Common myeloid progenitor, CD34-positive (primary cell): Measurements from ENCODE around the gene HMGCL.
"Not testable (repeated sequence)": the region's sequence is repeated elsewhere in the genome, so short reads cannot be mapped to it uniquely, and the experiment has no call there.

Experiments
- CTCF ChIA-PET: fragments of 350-600 bp; sonication (Branson Sonifier 250); formaldehyde crosslinking; loops from one replicate; lab custom pipeline; 2021; ENCODE audit warnings: antibody characterized with exemption; lab: Charles Lee
- POLR2A ChIA-PET: fragments of 350-600 bp; sonication (Branson Sonifier 250); formaldehyde crosslinking; loops from one replicate; lab custom pipeline; 2021; ENCODE audit warnings: antibody characterized with exemption; lab: Charles Lee
- DNase-seq, 3 donors: peaks; one replicate each; pipeline versions ENCODE4 v3.0.0 to v3.0.0-alpha.2; 2013
- H3K27ac ChIP-seq, 2 experiments: 1 replicate in 1 of 2; 2 replicates in 1 of 2; pipeline ENCODE4 v1.7.0; 2013; ENCODE audit warnings: inconsistent platforms in 2 of 2, low read length in 2 of 2, mild to moderate bottlenecking in 2 of 2, low read depth in 1 of 2, moderate library complexity in 1 of 2; ENCODE audit not compliant: severe bottlenecking in 2 of 2, insufficient read depth in 1 of 2, poor library complexity in 1 of 2
- H3K27me3 ChIP-seq, 5 experiments: replicated peaks in 2 of 5; 1 replicate in 3 of 5; 2 replicates in 2 of 5; pipeline versions ENCODE4 v1.6.1 to v1.7.0; 2013; ENCODE audit warnings: low read length in 4 of 5, mild to moderate bottlenecking in 2 of 5, moderate library complexity in 2 of 5, inconsistent platforms in 1 of 5; ENCODE audit not compliant: insufficient read depth in 5 of 5, control insufficient read depth in 4 of 5
- H3K36me3 ChIP-seq, 4 experiments: 1 replicate in 2 of 4; 2 replicates in 2 of 4; pipeline versions ENCODE4 v1.6.1 to v1.7.0; 2013; ENCODE audit warnings: low read length in 3 of 4, control low read depth in 1 of 4, mild to moderate bottlenecking in 1 of 4; ENCODE audit not compliant: control insufficient read depth in 4 of 4, insufficient read depth in 4 of 4
- H3K4me1 ChIP-seq, 4 experiments: 1 replicate in 3 of 4; 2 replicates in 1 of 4; pipeline versions ENCODE4 v1.6.1 to v1.7.1; 2013; ENCODE audit warnings: low read length in 3 of 4, mild to moderate bottlenecking in 3 of 4, control low read depth in 1 of 4, inconsistent platforms in 1 of 4, moderate library complexity in 1 of 4; ENCODE audit not compliant: control insufficient read depth in 4 of 4, insufficient read depth in 4 of 4; ENCODE audit errors: control extremely low read depth in 1 of 4
- H3K4me3 ChIP-seq, 7 experiments: 1 replicate in 4 of 7; 2 replicates in 3 of 7; pipeline versions ENCODE4 v1.5.1 to v1.7.0; 2013; ENCODE audit warnings: mild to moderate bottlenecking in 7 of 7, low read length in 6 of 7, moderate library complexity in 6 of 7, inconsistent platforms in 2 of 7, low read depth in 2 of 7, control low read depth in 1 of 7; ENCODE audit not compliant: insufficient read depth in 4 of 7, control insufficient read depth in 1 of 7; ENCODE audit errors: extremely low read depth in 1 of 7
- H3K9me3 ChIP-seq, 5 experiments: 1 replicate in 4 of 5; 2 replicates in 1 of 5; pipeline versions ENCODE4 v1.6.1 to v1.7.1; 2013; ENCODE audit warnings: low read length in 4 of 5, mild to moderate bottlenecking in 2 of 5, inconsistent platforms in 1 of 5, low read depth in 1 of 5, moderate library complexity in 1 of 5; ENCODE audit not compliant: control insufficient read depth in 4 of 5, insufficient read depth in 2 of 5; ENCODE audit errors: control extremely low read depth in 1 of 5
- WGBS: methylation state at CpG from one replicate; pipeline ENCODE4 v1.1.5; 2013; ENCODE audit not compliant: insufficient coverage; 5-methylcytosine and 5-hydroxymethylcytosine counted together

HMGCL gene

DNA sequence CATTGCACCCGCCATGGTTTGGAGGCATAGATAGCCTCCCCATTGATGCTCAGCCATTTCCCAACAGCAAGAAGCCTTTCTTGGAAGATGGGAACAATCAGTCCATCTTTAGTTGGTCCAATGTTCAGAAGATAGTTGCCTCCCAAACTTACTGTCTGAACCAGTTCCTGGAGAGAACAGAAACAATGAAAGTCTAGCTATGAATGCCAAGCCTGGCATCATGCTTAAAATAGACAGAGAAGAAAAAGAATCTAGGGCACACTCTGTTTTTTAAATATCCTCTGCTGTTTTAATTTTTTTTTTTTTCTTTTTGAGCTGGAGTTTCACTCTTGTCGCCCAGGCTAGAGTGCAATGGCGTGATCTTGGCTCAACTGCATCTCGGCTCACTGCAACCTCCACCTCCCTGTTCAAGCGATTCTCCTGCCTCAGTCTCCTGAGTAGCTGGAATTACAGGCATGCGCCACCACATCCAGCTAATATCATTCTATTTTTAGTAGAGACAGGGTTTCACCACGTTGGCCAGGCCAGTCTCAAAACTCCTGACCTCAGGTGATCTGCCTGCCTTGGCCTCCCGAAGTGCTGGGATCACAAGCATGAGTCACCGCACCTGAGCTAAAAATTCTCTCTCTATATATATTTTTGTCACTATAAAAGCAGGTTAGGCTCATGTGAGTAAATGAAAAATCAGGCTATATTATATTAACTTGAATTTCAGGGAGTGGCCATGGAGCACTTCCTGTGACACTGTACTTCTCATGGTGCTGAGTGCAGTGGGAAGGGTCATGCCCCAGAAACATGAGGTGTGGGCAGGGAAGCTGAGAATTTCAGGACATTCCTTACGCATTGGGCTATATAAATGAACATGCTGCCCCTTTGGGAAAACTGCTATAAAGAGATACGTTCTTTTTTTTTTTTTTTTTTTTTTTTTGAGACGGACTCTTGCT is 23.7 kb upstream of the HMGCL start:
- DNase-seq: no peak
- ChIA-PET CTCF (interaction anchor here (0.6 to 2.1 kb wide), 5 partner anchors 9 to 551 kb away, joined by 3 to 5 read pairs (median 4); no protein-coding TSS in a partner anchor), POLR2A (no interaction called here)
- 100% methylated on average over 2 of the region's 12 CpGs for WGBS
- Histone ChIP-seq H3K4me3 (no peak overlapping the region), H3K27ac (no peak overlapping the region), H3K27me3 (no peaks in the 10 kb centered on the region), H3K36me3 (peaks cover 9 to 35% (median 19%) of the 10 kb centered on the region in 4 experiments), H3K4me1 (no peaks in the 10 kb centered on the region), H3K9me3 (peaks cover 0 to 10% (median 5%) of the 10 kb centered on the region in 5 experiments)

DNA sequence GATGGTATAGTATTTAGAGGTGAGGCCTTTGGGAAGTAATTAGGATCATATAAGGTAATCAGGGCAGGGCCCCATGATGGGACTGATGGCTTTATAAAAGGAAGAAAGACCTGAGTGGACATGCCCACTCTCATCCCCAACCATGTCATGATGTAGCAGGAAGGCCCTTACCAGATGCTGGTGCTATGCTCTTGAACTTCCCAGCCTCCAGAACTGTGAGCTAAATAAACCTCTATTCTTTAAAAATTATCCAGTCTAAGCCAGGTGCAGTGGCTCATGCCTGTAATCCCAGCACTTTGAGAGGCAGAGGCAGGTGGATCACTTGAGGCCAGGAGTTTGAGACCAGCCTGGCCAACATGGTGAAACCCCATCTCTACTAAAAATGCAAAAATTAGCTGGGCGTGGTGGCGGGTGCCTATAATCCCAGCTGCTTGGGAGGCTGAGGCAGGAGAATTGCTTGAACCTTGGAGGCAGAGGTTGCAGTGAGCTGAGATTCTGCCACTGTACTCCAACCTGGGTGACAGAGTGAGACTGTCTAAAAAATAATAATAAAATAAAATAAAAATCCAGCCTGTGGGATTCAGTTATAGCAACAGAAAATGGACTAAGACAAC is 22.4 kb upstream of the HMGCL start:
- CTCF ChIA-PET: interaction anchor here (1.4 kb wide), 1 partner anchor 37 kb away, joined by 7 read pairs; no protein-coding TSS in a partner anchor
- H3K4me1 ChIP-seq, H3K27ac ChIP-seq, H3K27me3 ChIP-seq, H3K4me3 ChIP-seq, DNase-seq, POLR2A ChIA-PET: not testable (repeated sequence)
- WGBS: no CpG with 5 or more reads among the region's 2 CpGs
- H3K9me3 ChIP-seq: peaks cover 0 to 10% (median 5%) of the 10 kb centered on the region in 5 experiments
- H3K36me3 ChIP-seq: peaks cover 9 to 35% (median 19%) of the 10 kb centered on the region in 4 experiments

DNA sequence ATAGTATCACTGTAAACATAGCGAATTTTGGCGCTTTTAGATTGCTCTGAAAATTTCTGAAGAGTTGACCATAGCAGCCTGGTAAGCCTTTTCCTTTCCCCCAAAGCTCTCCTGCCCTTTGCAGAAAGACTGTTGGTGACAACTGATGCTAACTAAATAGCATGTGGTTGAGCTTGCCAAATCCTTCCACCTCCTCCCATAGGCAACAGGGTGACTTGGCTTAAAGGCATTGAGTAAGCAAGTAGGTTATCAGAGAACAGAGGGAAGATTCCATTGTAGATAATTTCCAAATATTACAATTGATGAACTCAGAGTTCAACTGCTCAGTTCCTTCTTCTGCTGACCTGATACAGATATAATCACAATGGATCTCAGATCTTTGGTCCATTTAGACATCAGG is 19.9 kb upstream of the HMGCL start:
- peaks cover 9 to 35% (median 19%) of the 10 kb centered on the region in 4 experiments for H3K36me3 ChIP-seq
- no peak overlapping the region for H3K27ac ChIP-seq
- H3K4me3 ChIP-seq: no peak overlapping the region
- peaks cover 0 to 10% (median 5%) of the 10 kb centered on the region in 5 experiments for H3K9me3 ChIP-seq
- H3K4me1 ChIP-seq: no peaks in the 10 kb centered on the region
- 86% methylated on average over 2 of the region's 2 CpGs for whole genome bisulfite sequencing
- ChIA-PET POLR2A (no interaction called here), CTCF (interaction anchor here (0.6 kb wide), 1 partner anchor 76 kb away, joined by 3 read pairs; no protein-coding TSS in a partner anchor)
- DNase-seq: no peak
- no peaks in the 10 kb centered on the region for H3K27me3 ChIP-seq

DNA sequence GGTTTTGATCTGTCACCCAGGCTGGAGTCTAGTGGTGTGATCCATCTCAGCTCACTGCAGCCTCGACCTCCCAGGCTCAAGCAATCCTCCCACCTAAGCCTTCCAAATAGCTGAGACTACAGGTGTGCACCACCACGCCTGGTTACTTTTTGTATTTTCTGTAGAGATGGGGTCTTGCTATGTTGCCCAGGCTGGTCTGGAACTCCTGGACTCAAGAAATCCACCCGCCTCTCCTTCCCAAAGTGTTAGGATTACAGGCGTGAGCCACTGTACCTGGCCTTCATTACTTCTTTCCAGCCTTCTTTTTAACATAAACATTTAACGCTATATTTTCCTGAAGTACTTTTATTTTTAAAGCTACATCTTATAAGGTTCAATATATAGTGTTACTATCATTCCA is 18.4 kb upstream of the HMGCL start:
- DNase-seq: no peak
- peaks cover 0 to 3% (median 0%) of the 10 kb centered on the region in 4 experiments for H3K4me1 ChIP-seq
- CTCF ChIA-PET: interaction anchor here (0.7 to 1.7 kb wide), 6 partner anchors 9 to 183 kb away, joined by 3 to 7 read pairs (median 3); no protein-coding TSS in a partner anchor
- POLR2A ChIA-PET: no interaction called here
- 83% methylated on average over 1 of the region's 5 CpGs for WGBS
- peaks cover 9 to 31% (median 19%) of the 10 kb centered on the region in 4 experiments for H3K36me3 ChIP-seq
- H3K27ac ChIP-seq: no peak overlapping the region
- no peak overlapping the region for H3K4me3 ChIP-seq
- peaks cover 0 to 10% (median 5%) of the 10 kb centered on the region in 5 experiments for H3K9me3 ChIP-seq
- H3K27me3 ChIP-seq: no peaks in the 10 kb centered on the region

DNA sequence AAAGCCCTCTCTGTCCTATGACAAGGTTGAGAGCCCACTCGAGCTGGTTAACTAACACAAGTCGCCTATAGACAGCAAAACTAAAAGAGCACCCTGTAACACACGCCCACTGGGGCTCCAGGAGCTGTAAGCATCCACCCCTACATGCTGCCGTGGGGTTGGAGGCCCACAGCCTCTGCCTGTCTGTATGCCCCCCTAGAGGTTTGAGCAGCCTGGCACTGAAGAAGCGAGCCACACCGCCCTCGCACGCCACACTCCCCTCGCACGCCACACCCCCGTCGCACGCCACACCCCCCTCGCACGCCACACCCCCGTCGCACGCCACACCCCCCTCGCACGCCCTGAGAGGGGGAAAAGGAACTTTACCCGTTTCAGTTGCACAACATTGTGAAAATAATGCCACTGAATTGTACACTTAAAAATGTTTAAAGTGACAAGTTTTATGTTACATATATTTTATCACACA is 13.2 kb upstream of the HMGCL start:
- ChIA-PET CTCF (interaction anchor here (0.8 to 1.3 kb wide), 4 partner anchors 13 to 395 kb away, joined by 3 to 6 read pairs (median 4); partner anchors contain the start of gene HMGCL), POLR2A (interaction anchor here (2.0 kb wide), 1 partner anchor 14 kb away, joined by 11 read pairs; the partner anchor contains the start of gene HMGCL)
- Histone ChIP-seq H3K27me3 (no peaks in the 10 kb centered on the region), H3K27ac (peak overlapping the region in 1 of 2 experiments; percentile 26), H3K4me1 (peaks cover 0 to 12% (median 7%) of the 10 kb centered on the region in 4 experiments), H3K9me3 (peaks cover 0 to 3% (median 0%) of the 10 kb centered on the region in 5 experiments), H3K4me3 (peak overlapping the region in 6 of 7 experiments; percentile 1 to 75 (median 53)), H3K36me3 (no peaks in the 10 kb centered on the region)
- 0% methylated on average over 4 of the region's 21 CpGs for WGBS
- peak; percentile 90 to 96 (median 95) for DNase-seq

DNA sequence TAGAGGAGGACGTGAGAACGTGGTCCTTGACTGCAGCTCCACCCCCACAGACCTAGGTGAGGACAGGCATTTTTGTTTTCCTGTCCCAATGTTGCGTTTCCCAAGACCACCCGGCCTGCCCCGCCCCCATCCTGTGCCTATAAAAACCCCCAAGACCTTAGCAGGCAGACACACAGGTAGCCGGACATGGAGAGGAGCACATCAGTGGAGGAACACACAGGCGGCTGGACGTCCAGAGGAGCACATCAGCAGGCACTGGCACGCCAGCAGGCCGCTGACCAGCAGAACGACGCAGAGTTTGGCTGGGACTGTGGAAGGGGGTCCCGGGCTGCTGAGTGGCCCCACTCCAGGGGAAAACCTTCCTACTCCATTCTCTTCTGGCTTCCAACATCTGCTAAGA is 12.7 kb upstream of the HMGCL start:
- 58% methylated on average over 10 of the region's 13 CpGs for WGBS
- ChIA-PET POLR2A (interaction anchor here (2.0 kb wide), 1 partner anchor 13 kb away, joined by 11 read pairs; the partner anchor contains the start of gene HMGCL), CTCF (interaction anchor here (0.8 to 1.3 kb wide), 4 partner anchors 13 to 394 kb away, joined by 3 to 6 read pairs (median 4); partner anchors contain the start of gene HMGCL)
- Histone ChIP-seq H3K4me3 (peak overlapping the region in 5 of 7 experiments; percentile 31 to 71 (median 48)), H3K27ac (peak overlapping the region in 1 of 2 experiments; percentile 26), H3K27me3 (no peaks in the 10 kb centered on the region), H3K36me3 (no peaks in the 10 kb centered on the region), H3K9me3 (peaks cover 0 to 3% (median 0%) of the 10 kb centered on the region in 5 experiments), H3K4me1 (peaks cover 0 to 12% (median 7%) of the 10 kb centered on the region in 4 experiments)
- peak in 1 of 3 donors; percentile 4 for DNase-seq
